Liver (tissue), 9 donors: Measurements from ENCODE around the gene SUN2. TPM values are rescaled to one million over a fixed set of nuclear protein-coding genes. Genes with fewer than 3 reads are reported as not detected.

Experiments
- DNase-seq: peaks from one replicate; pipeline ENCODE4 v3.0.0-alpha.2; 2017; ENCODE audit warnings: low spot score
- H3K27ac ChIP-seq, 2 donors: one replicate each; pipeline ENCODE4 v1.7.0; 2013; ENCODE audit warnings: inconsistent platforms in 2 of 2, low read length in 2 of 2, control low read depth in 1 of 2, low read depth in 1 of 2, mild to moderate bottlenecking in 1 of 2
- H3K27me3 ChIP-seq, 4 donors: one replicate each; pipeline versions ENCODE4 v1.6.1 to v1.7.0; 2013; ENCODE audit warnings: low read length in 3 of 4, inconsistent platforms in 1 of 4, mild to moderate bottlenecking in 1 of 4, moderate library complexity in 1 of 4; ENCODE audit not compliant: control insufficient read depth in 4 of 4, insufficient read depth in 4 of 4
- H3K36me3 ChIP-seq, 4 donors: one replicate each; pipeline versions ENCODE4 v1.6.1 to v1.7.0; 2013; ENCODE audit warnings: low read length in 3 of 4, mild to moderate bottlenecking in 3 of 4, low read depth in 1 of 4, moderate library complexity in 1 of 4; ENCODE audit not compliant: control insufficient read depth in 4 of 4, insufficient read depth in 3 of 4
- H3K4me1 ChIP-seq, 4 donors: one replicate each; pipeline versions ENCODE4 v1.6.1 to v1.7.0; 2013; ENCODE audit warnings: low read length in 3 of 4, mild to moderate bottlenecking in 3 of 4, moderate library complexity in 1 of 4; ENCODE audit not compliant: control insufficient read depth in 4 of 4, insufficient read depth in 4 of 4
- H3K4me3 ChIP-seq, 3 donors: one replicate each; pipeline versions ENCODE4 v1.6.1 to v1.7.0; 2013; ENCODE audit warnings: low read length in 3 of 3, control low read depth in 1 of 3, low read depth in 1 of 3, mild to moderate bottlenecking in 1 of 3
- H3K9ac ChIP-seq, 2 donors: one replicate each; pipeline ENCODE4 v1.7.0; 2013; ENCODE audit warnings: low read length in 2 of 2, mild to moderate bottlenecking in 2 of 2, moderate library complexity in 2 of 2, control low read depth in 1 of 2, low read depth in 1 of 2
- H3K9me3 ChIP-seq, 4 donors: one replicate each; pipeline versions ENCODE4 v1.6.1 to v1.7.0; 2013; ENCODE audit warnings: low read length in 3 of 4; ENCODE audit not compliant: control insufficient read depth in 4 of 4
- FOXA2 ChIP-seq: IDR thresholded peaks from 2 replicates; pipeline ENCODE4 v1.6.1; 2016; ENCODE audit warnings: antibody characterized with exemption
- HNF4A ChIP-seq, 2 donors: conservative IDR thresholded peaks; 2 replicates each; pipeline ENCODE4 v1.6.1; 2016; ENCODE audit warnings: antibody characterized with exemption in 2 of 2, mild to moderate bottlenecking in 2 of 2
- HNF4G ChIP-seq: IDR thresholded peaks from 2 replicates; pipeline ENCODE4 v1.6.1; 2016; ENCODE audit warnings: antibody characterized with exemption
- JUND ChIP-seq, 2 donors: IDR thresholded peaks; 2 replicates each; pipeline ENCODE4 v1.6.1; 2016; ENCODE audit warnings: antibody characterized with exemption in 2 of 2
- MAX ChIP-seq: IDR thresholded peaks from 2 replicates; pipeline ENCODE4 v1.6.1; 2016; ENCODE audit warnings: antibody characterized with exemption
- RAD21 ChIP-seq, 2 donors: IDR thresholded peaks; 2 replicates each; pipeline ENCODE4 v1.6.1; 2016; ENCODE audit warnings: antibody characterized with exemption in 2 of 2, mild to moderate bottlenecking in 2 of 2
- RXRA ChIP-seq, 2 donors: IDR thresholded peaks; 2 replicates each; pipeline ENCODE4 v1.6.1; 2017 to 2018; ENCODE audit warnings: antibody characterized with exemption in 2 of 2, mild to moderate bottlenecking in 1 of 2
- TAF1 ChIP-seq: conservative IDR thresholded peaks from 2 replicates; pipeline ENCODE4 v1.6.1; 2016; ENCODE audit warnings: antibody characterized with exemption, mild to moderate bottlenecking
- WGBS: extraction: QIAGEN DNeasy Blood & Tissue Kit; methylation state at CpG from one replicate; pipeline ENCODE4 v1.1.7; 2013; 5-methylcytosine and 5-hydroxymethylcytosine counted together
- polyA plus RNA-seq, 2 donors: library from polyadenylated mRNA; stranded (reverse) in 1 of 2; unstranded in 1 of 2; fragments of 200-250 nt in 1 of 2; fragments of >200 nt in 1 of 2; fragmentation: Nextera tagmentation in 1 of 2; extraction: Ambion mirVana in 1 of 2; gene quantifications; one replicate each; pipeline versions ENCODE4 v1.2.1 to v1.2.3, GENCODE V29; 2013 to 2015
- total RNA-seq, 2 donors: library from RNA; depleted of rRNA; stranded (reverse); fragments of >200 nt; gene quantifications; one replicate each; pipeline ENCODE4 v1.2.3, GENCODE V29; 2014
- TF ChIP-seq, protein P1 (sequence below): IDR thresholded peaks from 2 replicates; pipeline ENCODE4 v1.6.1; 2016; ENCODE audit warnings: antibody characterized with exemption
- TF ChIP-seq, protein P2 (sequence below): IDR thresholded peaks from 2 replicates; pipeline ENCODE4 v1.6.1; 2016; ENCODE audit warnings: antibody characterized with exemption
- TF ChIP-seq, protein P3 (sequence below): fragments of 150-350 bp; IDR thresholded peaks from 2 replicates; pipeline ENCODE4 v1.5.1; 2017; ENCODE audit warnings: improper control_type of control experiment, low read depth, low read length; ENCODE audit not compliant: missing input control
- TF ChIP-seq, protein P4 (sequence below): IDR thresholded peaks from 2 replicates; pipeline ENCODE4 v1.6.1; 2016; ENCODE audit warnings: antibody characterized with exemption, mild to moderate bottlenecking
- donor health status: healthy.
- donor health status: healthy.
- donor health status: healthy.
- donor health status: healthy.
- donor health status: healthy.

SUN2 gene
- total and polyA plus RNA-seq, 4 donors, result 13.1 to 170 (median 81.5) TPM

- TF ChIP-seq, protein P1, sequence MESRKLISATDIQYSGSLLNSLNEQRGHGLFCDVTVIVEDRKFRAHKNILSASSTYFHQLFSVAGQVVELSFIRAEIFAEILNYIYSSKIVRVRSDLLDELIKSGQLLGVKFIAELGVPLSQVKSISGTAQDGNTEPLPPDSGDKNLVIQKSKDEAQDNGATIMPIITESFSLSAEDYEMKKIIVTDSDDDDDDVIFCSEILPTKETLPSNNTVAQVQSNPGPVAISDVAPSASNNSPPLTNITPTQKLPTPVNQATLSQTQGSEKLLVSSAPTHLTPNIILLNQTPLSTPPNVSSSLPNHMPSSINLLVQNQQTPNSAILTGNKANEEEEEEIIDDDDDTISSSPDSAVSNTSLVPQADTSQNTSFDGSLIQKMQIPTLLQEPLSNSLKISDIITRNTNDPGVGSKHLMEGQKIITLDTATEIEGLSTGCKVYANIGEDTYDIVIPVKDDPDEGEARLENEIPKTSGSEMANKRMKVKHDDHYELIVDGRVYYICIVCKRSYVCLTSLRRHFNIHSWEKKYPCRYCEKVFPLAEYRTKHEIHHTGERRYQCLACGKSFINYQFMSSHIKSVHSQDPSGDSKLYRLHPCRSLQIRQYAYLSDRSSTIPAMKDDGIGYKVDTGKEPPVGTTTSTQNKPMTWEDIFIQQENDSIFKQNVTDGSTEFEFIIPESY, result no peak
- TF ChIP-seq RXRA (IDR thresholded peaks at IDR 0.05) (no peak), MAX (no peak)
- TF ChIP-seq, protein P2, sequence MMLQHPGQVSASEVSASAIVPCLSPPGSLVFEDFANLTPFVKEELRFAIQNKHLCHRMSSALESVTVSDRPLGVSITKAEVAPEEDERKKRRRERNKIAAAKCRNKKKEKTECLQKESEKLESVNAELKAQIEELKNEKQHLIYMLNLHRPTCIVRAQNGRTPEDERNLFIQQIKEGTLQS, result no peak
These were observed 25.4 kb downstream of the SUN2 start (continued) for GRCh38 chr22:38730411-38730871.

DNA sequence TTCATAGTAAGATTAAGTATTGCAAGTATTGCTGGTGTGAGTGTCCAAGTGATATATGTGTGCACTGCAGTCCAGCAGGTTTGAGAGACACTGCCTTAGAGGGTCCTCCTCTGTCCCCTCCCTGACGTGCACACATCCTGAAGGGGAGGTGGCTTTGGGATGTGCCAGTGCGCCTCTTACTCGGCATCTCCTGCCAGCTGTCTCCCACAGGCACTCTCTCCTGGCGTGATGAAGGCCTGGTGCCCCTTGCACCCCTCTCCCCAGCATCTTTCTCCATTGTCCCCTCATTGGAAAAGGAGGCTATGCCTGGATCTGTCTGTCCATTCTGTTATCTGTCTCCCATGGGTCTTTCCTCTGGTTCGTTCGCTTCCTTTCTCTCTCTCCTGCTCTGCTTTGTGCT lies 25.9 kb downstream of the SUN2 start:
- Histone ChIP-seq H3K4me3 (no peak overlapping the region), H3K9me3 (no peaks in the 10 kb centered on the region), H3K27me3 (no peaks in the 10 kb centered on the region), H3K27ac (no peak overlapping the region), H3K36me3 (peaks cover 28 to 65% (median 44%) of the 10 kb centered on the region in 4 donors), H3K9ac (no peak overlapping the region), H3K4me1 (peaks cover 22 to 42% (median 36%) of the 10 kb centered on the region in 4 donors)
- WGBS, result 92% methylated on average over 6 of the region's 6 CpGs
- no peak for DNase-seq
- TF ChIP-seq, protein P3, sequence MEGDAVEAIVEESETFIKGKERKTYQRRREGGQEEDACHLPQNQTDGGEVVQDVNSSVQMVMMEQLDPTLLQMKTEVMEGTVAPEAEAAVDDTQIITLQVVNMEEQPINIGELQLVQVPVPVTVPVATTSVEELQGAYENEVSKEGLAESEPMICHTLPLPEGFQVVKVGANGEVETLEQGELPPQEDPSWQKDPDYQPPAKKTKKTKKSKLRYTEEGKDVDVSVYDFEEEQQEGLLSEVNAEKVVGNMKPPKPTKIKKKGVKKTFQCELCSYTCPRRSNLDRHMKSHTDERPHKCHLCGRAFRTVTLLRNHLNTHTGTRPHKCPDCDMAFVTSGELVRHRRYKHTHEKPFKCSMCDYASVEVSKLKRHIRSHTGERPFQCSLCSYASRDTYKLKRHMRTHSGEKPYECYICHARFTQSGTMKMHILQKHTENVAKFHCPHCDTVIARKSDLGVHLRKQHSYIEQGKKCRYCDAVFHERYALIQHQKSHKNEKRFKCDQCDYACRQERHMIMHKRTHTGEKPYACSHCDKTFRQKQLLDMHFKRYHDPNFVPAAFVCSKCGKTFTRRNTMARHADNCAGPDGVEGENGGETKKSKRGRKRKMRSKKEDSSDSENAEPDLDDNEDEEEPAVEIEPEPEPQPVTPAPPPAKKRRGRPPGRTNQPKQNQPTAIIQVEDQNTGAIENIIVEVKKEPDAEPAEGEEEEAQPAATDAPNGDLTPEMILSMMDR, result no peak
- no peak for TF ChIP-seq JUND (IDR thresholded peaks at IDR 0.05)
- TF ChIP-seq HNF4G, result no peak
- TF ChIP-seq RXRA (IDR thresholded peaks at IDR 0.05), result no peak
- TF ChIP-seq FOXA2, result no peak
- TF ChIP-seq, protein P4, sequence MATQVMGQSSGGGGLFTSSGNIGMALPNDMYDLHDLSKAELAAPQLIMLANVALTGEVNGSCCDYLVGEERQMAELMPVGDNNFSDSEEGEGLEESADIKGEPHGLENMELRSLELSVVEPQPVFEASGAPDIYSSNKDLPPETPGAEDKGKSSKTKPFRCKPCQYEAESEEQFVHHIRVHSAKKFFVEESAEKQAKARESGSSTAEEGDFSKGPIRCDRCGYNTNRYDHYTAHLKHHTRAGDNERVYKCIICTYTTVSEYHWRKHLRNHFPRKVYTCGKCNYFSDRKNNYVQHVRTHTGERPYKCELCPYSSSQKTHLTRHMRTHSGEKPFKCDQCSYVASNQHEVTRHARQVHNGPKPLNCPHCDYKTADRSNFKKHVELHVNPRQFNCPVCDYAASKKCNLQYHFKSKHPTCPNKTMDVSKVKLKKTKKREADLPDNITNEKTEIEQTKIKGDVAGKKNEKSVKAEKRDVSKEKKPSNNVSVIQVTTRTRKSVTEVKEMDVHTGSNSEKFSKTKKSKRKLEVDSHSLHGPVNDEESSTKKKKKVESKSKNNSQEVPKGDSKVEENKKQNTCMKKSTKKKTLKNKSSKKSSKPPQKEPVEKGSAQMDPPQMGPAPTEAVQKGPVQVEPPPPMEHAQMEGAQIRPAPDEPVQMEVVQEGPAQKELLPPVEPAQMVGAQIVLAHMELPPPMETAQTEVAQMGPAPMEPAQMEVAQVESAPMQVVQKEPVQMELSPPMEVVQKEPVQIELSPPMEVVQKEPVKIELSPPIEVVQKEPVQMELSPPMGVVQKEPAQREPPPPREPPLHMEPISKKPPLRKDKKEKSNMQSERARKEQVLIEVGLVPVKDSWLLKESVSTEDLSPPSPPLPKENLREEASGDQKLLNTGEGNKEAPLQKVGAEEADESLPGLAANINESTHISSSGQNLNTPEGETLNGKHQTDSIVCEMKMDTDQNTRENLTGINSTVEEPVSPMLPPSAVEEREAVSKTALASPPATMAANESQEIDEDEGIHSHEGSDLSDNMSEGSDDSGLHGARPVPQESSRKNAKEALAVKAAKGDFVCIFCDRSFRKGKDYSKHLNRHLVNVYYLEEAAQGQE, result no peak
- TF ChIP-seq MAX, result no peak
- TF ChIP-seq TAF1, result no peak
- TF ChIP-seq HNF4A (conservative IDR thresholded peaks at IDR 0.05), result no peak
- no peak for TF ChIP-seq RAD21 (IDR thresholded peaks at IDR 0.05)
